ENCODE results near the gene ITGA3.

- TF ChIP-seq TCF12 (IDR thresholded peaks at IDR 0.05; ENCODE audit: low read depth), result no peak
- TF ChIP-seq USF1 (IDR thresholded peaks at IDR 0.05), result no peak
- no peak for TF ChIP-seq REST (IDR thresholded peaks at IDR 0.05; ENCODE audit: low read depth)
- no peak for TF ChIP-seq TAF1 (IDR thresholded peaks at IDR 0.05; ENCODE audit: low read depth)
- no peak for TF ChIP-seq CREB1 (IDR thresholded peaks at IDR 0.05; ENCODE audit: low read depth)
- no peak for TF ChIP-seq EP300 (IDR thresholded peaks at IDR 0.05; ENCODE audit: borderline replicate concordance)
- no peak for TF ChIP-seq RAD21 (IDR thresholded peaks at IDR 0.05; ENCODE audit: low read depth)
- TF ChIP-seq EGR1 (IDR thresholded peaks at IDR 0.05), result no peak
- TF ChIP-seq CEBPB (IDR thresholded peaks at IDR 0.05), result no peak
- TF ChIP-seq MAX (IDR thresholded peaks at IDR 0.05), result no peak
- TF ChIP-seq NFIC (IDR thresholded peaks at IDR 0.05), result no peak
- TF ChIP-seq TEAD4 (IDR thresholded peaks at IDR 0.05), result no peak
Observed at GRCh38 chr17:50122945-50123344, 67.0 kb downstream of the ITGA3 start.
